Karpas-422 (cell line): Measurements from ENCODE around the gene PIK3R5. TPM values are rescaled to one million over a fixed set of nuclear protein-coding genes. Genes with fewer than 3 reads are reported as not detected.

ENCODE experiments used
- DNase-seq: peaks from one replicate; pipeline ENCODE4 v3.0.0-alpha.2; 2015
- H2AFZ ChIP-seq: fragments of 200-600 bp; sonication (generic); 2 replicates; pipeline ENCODE4 v1.6.1; 2014; ENCODE audit warnings: antibody characterized with exemption, low read length, mixed read lengths
- H3K27ac ChIP-seq: fragments of 200-600 bp; sonication (generic); 2 replicates; pipeline ENCODE4 v1.5.1; 2014; ENCODE audit warnings: mild to moderate bottlenecking, low read length, moderate library complexity
- H3K27me3 ChIP-seq: fragments of 200-600 bp; sonication (generic); 2 replicates; pipeline ENCODE4 v1.6.1; 2014; ENCODE audit warnings: low read length, mixed read lengths
- H3K36me3 ChIP-seq: fragments of 200-600 bp; sonication (generic); 2 replicates; pipeline ENCODE4 v1.6.1; 2014; ENCODE audit warnings: low read length, mixed read lengths; ENCODE audit not compliant: insufficient read depth
- H3K4me1 ChIP-seq: fragments of 200-600 bp; sonication (generic); 2 replicates; pipeline ENCODE4 v1.6.1; 2014; ENCODE audit warnings: mild to moderate bottlenecking, low read length, mixed read lengths
- H3K4me2 ChIP-seq: fragments of 200-600 bp; sonication (generic); 2 replicates; pipeline ENCODE4 v1.6.1; 2014; ENCODE audit warnings: low read length, low read depth, mild to moderate bottlenecking; ENCODE audit not compliant: poor library complexity, severe bottlenecking
- H3K4me3 ChIP-seq: fragments of 200-600 bp; sonication (generic); 2 replicates; pipeline ENCODE4 v1.5.1; 2014; ENCODE audit warnings: mild to moderate bottlenecking, antibody characterized with exemption, low read length, mixed read lengths
- H3K79me2 ChIP-seq: fragments of 200-600 bp; sonication (generic); 2 replicates; pipeline ENCODE4 v1.6.1; 2014; ENCODE audit warnings: mild to moderate bottlenecking, low read length, mixed read lengths
- H3K9ac ChIP-seq: fragments of 200-600 bp; sonication (generic); 2 replicates; pipeline ENCODE4 v1.6.0; 2014; ENCODE audit warnings: low read length
- H3K9me2 ChIP-seq: fragments of 200-600 bp; sonication (generic), shearing (Covaris generic); replicated peaks from 2 replicates; pipeline ENCODE4 v1.6.0; 2014; ENCODE audit warnings: mild to moderate bottlenecking, low read length, moderate library complexity; ENCODE audit not compliant: insufficient read depth
- H3K9me3 ChIP-seq: fragments of 300-700, 200-600 bp; sonication (generic); 2 replicates; pipeline ENCODE4 v1.6.1; 2014; ENCODE audit warnings: low read length, mixed read lengths
- H4K20me1 ChIP-seq: fragments of 200-600 bp; sonication (generic); 2 replicates; pipeline ENCODE4 v1.6.1; 2014; ENCODE audit warnings: mild to moderate bottlenecking, antibody characterized with exemption, low read length, low read depth; ENCODE audit not compliant: insufficient read depth
- total RNA-seq: library from RNA; depleted of rRNA; stranded (reverse); fragments of >200 nt; shearing (Covaris generic); gene quantifications from 2 replicates; pipeline ENCODE4 v1.2.3, GENCODE V29; 2014; ENCODE audit warnings: low replicate concordance; rRNA removed

Gene PIK3R5, protein sequence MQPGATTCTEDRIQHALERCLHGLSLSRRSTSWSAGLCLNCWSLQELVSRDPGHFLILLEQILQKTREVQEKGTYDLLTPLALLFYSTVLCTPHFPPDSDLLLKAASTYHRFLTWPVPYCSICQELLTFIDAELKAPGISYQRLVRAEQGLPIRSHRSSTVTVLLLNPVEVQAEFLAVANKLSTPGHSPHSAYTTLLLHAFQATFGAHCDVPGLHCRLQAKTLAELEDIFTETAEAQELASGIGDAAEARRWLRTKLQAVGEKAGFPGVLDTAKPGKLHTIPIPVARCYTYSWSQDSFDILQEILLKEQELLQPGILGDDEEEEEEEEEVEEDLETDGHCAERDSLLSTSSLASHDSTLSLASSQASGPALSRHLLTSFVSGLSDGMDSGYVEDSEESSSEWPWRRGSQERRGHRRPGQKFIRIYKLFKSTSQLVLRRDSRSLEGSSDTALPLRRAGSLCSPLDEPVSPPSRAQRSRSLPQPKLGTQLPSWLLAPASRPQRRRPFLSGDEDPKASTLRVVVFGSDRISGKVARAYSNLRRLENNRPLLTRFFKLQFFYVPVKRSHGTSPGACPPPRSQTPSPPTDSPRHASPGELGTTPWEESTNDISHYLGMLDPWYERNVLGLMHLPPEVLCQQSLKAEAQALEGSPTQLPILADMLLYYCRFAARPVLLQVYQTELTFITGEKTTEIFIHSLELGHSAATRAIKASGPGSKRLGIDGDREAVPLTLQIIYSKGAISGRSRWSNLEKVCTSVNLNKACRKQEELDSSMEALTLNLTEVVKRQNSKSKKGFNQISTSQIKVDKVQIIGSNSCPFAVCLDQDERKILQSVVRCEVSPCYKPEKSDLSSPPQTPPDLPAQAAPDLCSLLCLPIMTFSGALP
- not detected in 2 replicates for total RNA-seq

DNA sequence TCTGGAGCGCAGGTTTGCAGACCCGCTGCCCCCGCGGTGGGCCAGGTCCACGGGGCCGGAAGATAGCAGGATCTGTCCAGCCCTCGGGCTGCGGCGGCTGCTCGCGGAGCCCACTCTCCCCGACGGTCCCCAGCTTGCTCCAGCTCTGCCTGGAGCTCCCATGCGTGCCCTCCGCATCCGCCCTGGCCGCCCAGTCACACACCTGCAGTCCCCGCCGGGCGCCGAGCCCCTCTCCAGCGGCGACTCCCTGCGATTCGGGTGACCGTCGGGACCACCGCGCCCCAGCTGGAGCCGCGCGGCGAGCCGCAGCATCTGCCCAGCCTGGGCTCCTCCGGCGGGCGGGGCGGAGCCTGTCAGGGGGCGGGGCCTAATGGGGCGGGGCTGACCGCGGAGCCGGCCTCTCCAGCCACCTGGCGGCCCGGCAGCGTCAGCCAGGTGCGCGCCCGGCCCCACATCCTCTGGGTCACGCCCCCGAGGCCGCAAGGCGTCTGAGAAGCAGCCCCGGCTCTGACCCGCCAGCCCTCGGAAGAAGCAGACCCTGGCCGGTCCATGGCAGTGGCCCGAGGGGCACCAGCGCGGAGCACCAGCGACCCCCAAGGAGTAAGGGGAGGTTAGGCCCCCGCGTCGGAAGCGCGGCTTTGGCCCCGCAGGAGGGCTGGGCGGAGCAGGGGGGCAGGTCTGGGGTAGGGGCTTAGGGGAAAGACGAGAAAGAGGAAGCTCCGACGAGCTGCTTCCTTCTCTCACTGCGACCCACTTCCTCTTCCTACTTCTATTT lies at the start of gene PIK3R5:
PIK3R5 (minus strand) TSS at position 314 of the 775 bp plus-strand sequence. CDS start 54,213 bp downstream, outside the sequence.
- H4K20me1 ChIP-seq = no peaks in the 10 kb centered on the region
- H3K9me3 ChIP-seq = no peaks in the 10 kb centered on the region
- no peak within 1 kb of the TSS for H3K27ac ChIP-seq
- H3K9me2 ChIP-seq = peaks cover 3% of the 10 kb centered on the region; the same call in 1 of the 2 replicates
- H3K4me2 ChIP-seq = peak within 1 kb of the TSS; percentile 47
- H3K79me2 ChIP-seq = no peaks in the 10 kb centered on the region
- H3K27me3 ChIP-seq = no peaks in the 10 kb centered on the region
- H2AFZ ChIP-seq = no peak within 1 kb of the TSS
- no peaks in the 10 kb centered on the region for H3K36me3 ChIP-seq
- peak; percentile 70 for DNase-seq
- H3K4me1 ChIP-seq = no peaks in the 10 kb centered on the region; the same call in 1 of the 2 replicates
- 0 out of 2 replicates have a peak within 1 kb of the TSS, but pooled peaks have one; percentile 37 for H3K9ac ChIP-seq
- H3K4me3 ChIP-seq = peak within 1 kb of the TSS; percentile 50; the same call in 1 of the 2 replicates

DNA sequence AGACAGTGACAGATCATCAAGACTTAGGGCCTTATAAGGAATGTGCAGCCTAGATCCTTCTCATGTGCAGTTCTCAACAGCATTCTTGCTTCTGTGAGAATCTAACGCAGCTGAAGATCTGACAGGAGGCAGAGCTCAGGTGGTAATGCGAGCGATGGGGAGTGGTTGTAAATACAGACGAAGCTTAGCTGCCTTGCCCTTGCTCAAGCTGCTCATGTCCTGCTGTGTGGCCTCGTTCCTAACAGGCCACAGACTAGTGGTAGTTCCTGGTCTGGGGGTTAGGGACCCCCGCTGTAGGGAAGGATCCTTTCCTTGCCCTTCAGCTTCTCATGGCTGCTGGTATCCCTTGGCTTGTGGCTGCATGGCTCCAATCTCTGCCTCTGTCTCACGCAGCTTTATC lies 45.5 kb upstream of the PIK3R5 start:
- Histone ChIP-seq H3K27me3 (no peaks in the 10 kb centered on the region), H3K4me2 (no peak overlapping the region), H3K79me2 (no peaks in the 10 kb centered on the region), H3K9me2 (no peaks in the 10 kb centered on the region), H3K9ac (no peak overlapping the region), H3K27ac (no peak overlapping the region), H3K36me3 (no peaks in the 10 kb centered on the region), H3K9me3 (no peaks in the 10 kb centered on the region), H2AFZ (no peak overlapping the region), H3K4me3 (no peak overlapping the region), H3K4me1 (no peaks in the 10 kb centered on the region), H4K20me1 (no peaks in the 10 kb centered on the region)
- no peak for DNase-seq

DNA sequence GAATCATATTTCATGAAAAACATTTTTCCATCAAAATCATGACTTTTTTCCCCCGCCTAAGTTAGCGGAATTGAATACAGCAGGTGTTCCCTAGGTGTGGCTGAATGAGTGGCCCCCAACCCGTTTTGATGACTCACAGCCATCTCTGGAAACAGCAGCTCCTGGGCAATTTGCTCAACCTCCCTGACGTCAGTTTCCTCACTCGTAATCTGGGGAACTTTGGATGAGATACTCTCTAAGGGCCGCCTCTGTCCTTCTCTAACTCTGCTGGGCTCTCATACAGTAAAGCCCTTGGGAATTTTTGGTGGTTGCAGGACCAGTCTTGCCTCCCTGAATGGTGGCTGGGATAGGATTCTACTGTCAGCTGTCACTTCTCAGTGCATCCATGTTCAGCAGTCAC lies 44.2 kb upstream of the PIK3R5 start:
- no peaks in the 10 kb centered on the region for H3K79me2 ChIP-seq
- H4K20me1 ChIP-seq = no peaks in the 10 kb centered on the region
- no peak overlapping the region for H3K4me2 ChIP-seq
- H3K27ac ChIP-seq = no peak overlapping the region
- no peaks in the 10 kb centered on the region for H3K9me3 ChIP-seq
- H3K4me3 ChIP-seq = no peak overlapping the region
- no peaks in the 10 kb centered on the region for H3K27me3 ChIP-seq
- no peak overlapping the region for H3K9ac ChIP-seq
- DNase-seq = no peak
- H3K9me2 ChIP-seq = no peaks in the 10 kb centered on the region
- no peak overlapping the region for H2AFZ ChIP-seq
- H3K4me1 ChIP-seq = no peaks in the 10 kb centered on the region
- H3K36me3 ChIP-seq = no peaks in the 10 kb centered on the region

DNA sequence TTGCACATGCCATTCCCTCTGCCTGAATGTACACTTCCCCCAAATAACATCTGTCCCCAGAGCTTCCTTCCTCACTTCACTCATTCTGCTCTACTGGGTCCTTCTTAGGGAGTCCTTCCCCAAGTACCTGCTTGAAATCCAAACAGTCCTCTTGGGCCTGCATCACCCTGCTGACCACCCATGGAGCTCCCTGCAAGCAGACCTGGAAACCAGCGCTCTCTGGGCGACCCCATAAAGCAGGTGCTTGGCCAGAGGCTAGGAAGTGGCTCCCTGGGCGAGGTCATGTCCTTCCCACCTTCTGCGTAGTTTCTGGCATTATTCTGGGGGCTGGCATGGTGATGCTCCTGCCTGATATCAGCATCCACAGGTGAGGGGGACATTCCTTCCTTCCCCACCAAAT lies 43.6 kb upstream of the PIK3R5 start:
- no peak overlapping the region for H3K4me2 ChIP-seq
- H3K27me3 ChIP-seq = no peaks in the 10 kb centered on the region
- no peak overlapping the region for H3K27ac ChIP-seq
- H3K9me3 ChIP-seq = no peaks in the 10 kb centered on the region
- H2AFZ ChIP-seq = no peak overlapping the region
- DNase-seq = no peak
- H3K9ac ChIP-seq = no peak overlapping the region
- no peak overlapping the region for H3K4me3 ChIP-seq
- no peaks in the 10 kb centered on the region for H3K79me2 ChIP-seq
- no peaks in the 10 kb centered on the region for H3K4me1 ChIP-seq
- no peaks in the 10 kb centered on the region for H4K20me1 ChIP-seq
- H3K36me3 ChIP-seq = no peaks in the 10 kb centered on the region
- no peaks in the 10 kb centered on the region for H3K9me2 ChIP-seq

DNA sequence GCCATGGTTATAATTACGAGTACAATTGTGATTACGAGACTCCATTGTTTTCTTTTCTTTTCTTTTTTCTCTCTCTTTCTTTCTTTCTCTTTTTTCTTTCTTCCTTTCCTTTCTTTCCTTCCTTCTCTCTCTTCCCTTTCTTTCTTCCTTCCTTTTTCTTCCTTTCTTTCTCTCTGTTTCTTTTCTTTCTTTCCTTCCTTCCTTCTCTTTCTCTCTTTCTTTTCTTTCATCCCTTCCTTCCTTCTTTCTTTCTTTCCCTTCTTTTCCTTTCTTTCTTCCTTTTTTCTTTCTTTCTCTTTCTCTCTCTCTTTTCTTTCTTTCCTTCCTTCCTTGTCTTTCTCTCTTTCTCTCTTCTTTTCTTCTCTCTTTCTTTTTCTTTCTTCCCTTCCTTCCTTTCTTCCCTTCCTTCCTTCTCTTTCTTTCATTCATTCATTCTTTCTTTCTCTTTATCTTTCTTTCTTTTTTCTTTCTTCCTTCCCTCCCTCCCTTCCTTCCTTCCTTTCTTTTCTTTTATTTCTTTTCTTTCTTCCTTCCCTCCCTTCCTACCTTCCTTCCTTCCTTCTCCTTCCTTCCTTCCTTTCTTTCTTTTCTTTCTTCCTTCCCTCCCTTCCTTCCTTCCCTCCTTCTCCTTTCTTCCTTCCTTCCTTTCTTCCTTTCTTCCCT lies 41.7 kb upstream of the PIK3R5 start:
- Histone ChIP-seq H3K36me3 (no peaks in the 10 kb centered on the region), H2AFZ (no peak overlapping the region), H3K9me3 (no peaks in the 10 kb centered on the region), H3K4me1 (no peaks in the 10 kb centered on the region), H3K4me2 (no peak overlapping the region), H3K27ac (no peak overlapping the region), H3K27me3 (no peaks in the 10 kb centered on the region), H3K4me3 (no peak overlapping the region), H3K79me2 (no peaks in the 10 kb centered on the region), H3K9ac (no peak overlapping the region), H4K20me1 (no peaks in the 10 kb centered on the region), H3K9me2 (no peaks in the 10 kb centered on the region)
- no peak for DNase-seq

DNA sequence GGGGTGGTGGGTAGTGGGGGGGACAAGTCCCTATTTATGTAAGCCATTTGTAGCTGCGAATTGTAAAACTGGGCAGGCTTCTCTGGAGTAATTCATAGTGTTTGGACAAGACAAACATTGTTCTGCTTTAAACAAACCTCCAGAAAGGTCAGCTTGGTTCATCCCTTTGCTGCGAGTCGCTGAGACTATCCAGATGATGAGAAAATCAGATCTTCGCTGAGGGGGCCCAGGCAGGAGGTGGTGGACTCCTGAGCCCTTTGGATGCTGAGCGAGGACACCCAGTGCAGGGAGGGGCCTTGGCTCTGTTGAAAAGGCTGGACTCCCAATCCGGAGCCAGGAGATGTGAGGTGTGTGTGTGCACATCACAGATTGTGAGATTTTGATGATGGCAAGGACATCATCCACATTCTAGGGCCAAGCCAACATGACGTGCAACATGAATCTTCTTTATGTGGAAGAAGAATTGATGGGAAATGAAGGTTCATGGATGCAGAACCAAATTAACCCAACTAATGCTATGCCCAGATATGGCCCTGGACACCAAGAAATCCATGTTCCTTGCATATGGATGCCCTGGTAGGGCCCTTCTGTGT lies 40.8 kb upstream of the PIK3R5 start:
- no peaks in the 10 kb centered on the region for H3K4me1 ChIP-seq
- H3K27ac ChIP-seq = no peak overlapping the region
- no peak overlapping the region for H3K9ac ChIP-seq
- no peaks in the 10 kb centered on the region for H3K36me3 ChIP-seq
- H3K27me3 ChIP-seq = no peaks in the 10 kb centered on the region
- no peaks in the 10 kb centered on the region for H3K9me2 ChIP-seq
- H4K20me1 ChIP-seq = no peaks in the 10 kb centered on the region
- no peaks in the 10 kb centered on the region for H3K79me2 ChIP-seq
- DNase-seq = no peak
- H3K4me3 ChIP-seq = no peak overlapping the region
- no peak overlapping the region for H2AFZ ChIP-seq
- H3K9me3 ChIP-seq = no peaks in the 10 kb centered on the region
- H3K4me2 ChIP-seq = no peak overlapping the region

DNA sequence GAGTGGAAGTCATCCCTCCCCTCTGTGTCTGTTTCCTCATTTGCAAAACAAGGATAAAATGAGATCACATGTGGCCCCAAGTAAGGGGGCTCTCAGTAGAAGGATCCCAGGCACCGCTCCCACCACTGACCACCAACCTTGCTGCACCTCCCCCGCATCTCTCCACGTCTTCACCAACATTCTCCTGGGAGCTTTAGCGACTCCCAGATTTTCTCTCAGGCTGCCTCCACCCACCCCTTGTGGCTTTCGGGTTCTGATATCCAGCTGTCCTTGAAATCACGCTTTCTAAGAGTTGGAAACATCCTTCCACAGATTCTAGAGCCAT lies 39.4 kb upstream of the PIK3R5 start:
- no peaks in the 10 kb centered on the region for H3K36me3 ChIP-seq
- H3K4me2 ChIP-seq = no peak overlapping the region
- H3K9ac ChIP-seq = no peak overlapping the region
- H3K27ac ChIP-seq = no peak overlapping the region
- H4K20me1 ChIP-seq = no peaks in the 10 kb centered on the region
- no peak overlapping the region for H2AFZ ChIP-seq
- no peaks in the 10 kb centered on the region for H3K27me3 ChIP-seq
- H3K4me3 ChIP-seq = no peak overlapping the region
- H3K9me3 ChIP-seq = no peaks in the 10 kb centered on the region
- no peaks in the 10 kb centered on the region for H3K9me2 ChIP-seq
- DNase-seq = no peak
- H3K79me2 ChIP-seq = no peaks in the 10 kb centered on the region
- no peaks in the 10 kb centered on the region for H3K4me1 ChIP-seq
